SJCRH30 (cell line): ENCODE results near the gene PAPPA2. TPM values are rescaled to one million over a fixed set of nuclear protein-coding genes. Genes with fewer than 3 reads are reported as not detected.

ENCODE experiments used
- DNase-seq, 2 experiments: peaks; one replicate each; pipeline ENCODE4 v3.0.0-alpha.2; 2015 to 2020
- H3K27ac ChIP-seq: fragments of 250-450 bp; sonication (Bioruptor Pico); 2 replicates; pipeline ENCODE4 v1.5.1; 2020; ENCODE audit warnings: mild to moderate bottlenecking, moderate library complexity
- H3K27me3 ChIP-seq: fragments of 250-450 bp; sonication (Bioruptor Pico); 2 replicates; pipeline ENCODE4 v1.5.1; 2020; ENCODE audit warnings: mild to moderate bottlenecking, moderate library complexity
- H3K36me3 ChIP-seq: fragments of 250-450 bp; sonication (Bioruptor Pico); 2 replicates; pipeline ENCODE4 v1.5.1; 2020; ENCODE audit warnings: mild to moderate bottlenecking, moderate library complexity
- H3K4me1 ChIP-seq: fragments of 250-450 bp; sonication (Bioruptor Pico); 2 replicates; pipeline ENCODE4 v1.5.1; 2020; ENCODE audit warnings: mild to moderate bottlenecking, moderate library complexity
- H3K4me3 ChIP-seq: fragments of 250-450 bp; sonication (Bioruptor Pico); 2 replicates; pipeline ENCODE4 v1.5.1; 2020; ENCODE audit warnings: mild to moderate bottlenecking, moderate library complexity
- H3K9me3 ChIP-seq: fragments of 250-450 bp; sonication (Bioruptor Pico); replicated peaks from 2 replicates; pipeline ENCODE4 v1.5.1; 2020; ENCODE audit warnings: mild to moderate bottlenecking, moderate library complexity
- total RNA-seq: library from RNA; depleted of rRNA; stranded (reverse); fragments of >200 nt; shearing (Covaris generic); gene quantifications from 2 replicates; pipeline ENCODE4 v1.2.3, GENCODE V29; 2014

The PAPPA2 gene
- total RNA-seq, 1 experiment from 2014 or later, result 0.04 TPM

GRCh38 chr1:176789571-176790090 lies 326.7 kb downstream of the PAPPA2 start:
- H3K4me1 ChIP-seq, result no peaks in the 10 kb centered on the region
- no peak for DNase-seq
- H3K27me3 ChIP-seq, result no peaks in the 10 kb centered on the region
- no peak overlapping the region for H3K4me3 ChIP-seq
- H3K27ac ChIP-seq, result no peak overlapping the region
- no peaks in the 10 kb centered on the region for H3K9me3 ChIP-seq
- H3K36me3 ChIP-seq, result no peaks in the 10 kb centered on the region

GRCh38 chr1:176790786-176791185 lies 327.8 kb downstream of the PAPPA2 start:
- no peaks in the 10 kb centered on the region for H3K27me3 ChIP-seq
- no peak for DNase-seq
- no peak overlapping the region for H3K27ac ChIP-seq
- no peaks in the 10 kb centered on the region for H3K9me3 ChIP-seq
- H3K36me3 ChIP-seq, result no peaks in the 10 kb centered on the region
- H3K4me1 ChIP-seq, result no peaks in the 10 kb centered on the region
- H3K4me3 ChIP-seq, result no peak overlapping the region

GRCh38 chr1:176791906-176792305 lies 328.9 kb downstream of the PAPPA2 start:
- no peak for DNase-seq
- Histone ChIP-seq H3K4me1 (no peaks in the 10 kb centered on the region), H3K27me3 (no peaks in the 10 kb centered on the region), H3K4me3 (no peak overlapping the region), H3K27ac (no peak overlapping the region), H3K36me3 (no peaks in the 10 kb centered on the region), H3K9me3 (no peaks in the 10 kb centered on the region)

DNA sequence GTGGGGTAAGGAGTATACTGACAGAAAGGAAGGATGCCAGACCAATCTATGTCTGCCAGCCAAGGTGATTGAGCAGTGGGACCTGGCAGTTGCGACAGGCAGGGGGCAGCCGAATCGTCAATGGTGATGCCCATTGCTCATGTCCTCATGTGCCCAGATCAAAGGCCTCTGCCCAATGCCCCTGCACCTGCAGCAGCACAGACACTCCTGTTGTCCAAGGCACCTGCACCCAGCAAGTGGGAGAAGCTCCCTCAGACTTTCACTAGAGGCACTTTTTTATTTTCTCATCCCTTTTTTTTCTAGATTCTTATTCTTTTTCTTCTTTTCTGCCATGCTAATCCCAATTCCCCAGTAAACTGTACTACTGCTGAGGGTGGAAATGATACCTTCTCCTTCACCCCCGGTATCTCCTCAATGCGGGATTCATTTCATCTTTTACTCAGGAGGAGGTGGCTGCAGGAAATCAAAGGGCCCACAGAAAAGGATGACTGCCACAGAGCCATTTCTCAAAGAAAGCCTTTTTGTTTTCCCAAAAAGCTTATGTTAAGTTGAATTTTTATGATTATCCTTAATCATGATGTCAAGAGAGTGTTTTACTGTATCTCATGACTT lies 332.0 kb downstream of the PAPPA2 start:
- no peak for DNase-seq
- Histone ChIP-seq H3K4me3 (no peak overlapping the region), H3K27me3 (no peaks in the 10 kb centered on the region), H3K36me3 (no peaks in the 10 kb centered on the region), H3K9me3 (no peaks in the 10 kb centered on the region), H3K27ac (no peak overlapping the region), H3K4me1 (no peaks in the 10 kb centered on the region)

DNA sequence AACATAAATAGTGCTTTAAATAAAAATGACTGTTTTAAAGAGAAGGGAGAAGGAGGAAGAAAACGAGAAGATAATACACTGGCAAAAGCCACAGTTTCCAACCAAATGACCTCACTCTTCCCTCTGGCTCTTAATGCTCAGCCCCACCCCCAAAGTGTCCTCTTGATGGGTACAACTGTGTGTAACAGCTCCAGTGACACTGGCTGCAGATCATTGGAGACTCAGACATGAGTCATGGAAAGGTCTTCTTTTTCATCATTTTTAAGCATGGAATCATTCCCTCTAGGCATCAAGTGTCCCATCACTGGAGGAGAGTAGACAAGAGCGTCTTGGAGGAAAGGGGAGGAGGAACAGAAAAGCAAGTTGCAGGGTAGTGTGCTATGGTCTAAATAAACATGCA lies 333.0 kb downstream of the PAPPA2 start:
- no peaks in the 10 kb centered on the region for H3K36me3 ChIP-seq
- H3K27me3 ChIP-seq, result no peaks in the 10 kb centered on the region
- H3K27ac ChIP-seq, result no peak overlapping the region
- DNase-seq, result peak in 1 of 2 experiments; percentile 3
- no peak overlapping the region for H3K4me3 ChIP-seq
- no peaks in the 10 kb centered on the region for H3K4me1 ChIP-seq
- no peaks in the 10 kb centered on the region for H3K9me3 ChIP-seq

- H3K27me3 ChIP-seq, result no peaks in the 10 kb centered on the region
- DNase-seq, result no peak
- H3K36me3 ChIP-seq, result no peaks in the 10 kb centered on the region
- H3K27ac ChIP-seq, result no peak overlapping the region
- no peak overlapping the region for H3K4me3 ChIP-seq
- H3K9me3 ChIP-seq, result no peaks in the 10 kb centered on the region
- H3K4me1 ChIP-seq, result no peaks in the 10 kb centered on the region
Measured at GRCh38 chr1:176796583-176796982, 333.6 kb downstream of the PAPPA2 start.

DNA sequence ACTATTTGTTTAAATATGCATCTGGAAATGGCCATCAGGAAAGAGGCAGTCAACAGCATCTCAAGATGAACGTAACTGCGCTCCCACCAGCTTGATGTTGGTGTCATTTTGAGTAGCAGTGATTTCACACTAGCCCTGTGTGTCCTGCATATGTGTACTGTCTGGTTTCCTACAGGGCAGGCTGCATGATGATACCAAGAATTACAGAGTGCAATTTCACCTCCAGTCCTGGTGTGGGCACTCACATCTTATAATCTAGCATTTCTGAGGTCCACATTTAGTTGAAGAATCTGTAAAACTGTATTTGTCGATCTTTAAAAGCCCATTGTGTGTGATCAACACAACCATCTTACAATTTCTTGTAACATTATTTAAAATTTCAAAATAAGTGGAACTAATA lies 336.4 kb downstream of the PAPPA2 start:
- Histone ChIP-seq H3K4me3 (no peak overlapping the region), H3K9me3 (no peaks in the 10 kb centered on the region), H3K27ac (no peak overlapping the region), H3K27me3 (no peaks in the 10 kb centered on the region), H3K36me3 (no peaks in the 10 kb centered on the region), H3K4me1 (no peaks in the 10 kb centered on the region)
- no peak for DNase-seq

DNA sequence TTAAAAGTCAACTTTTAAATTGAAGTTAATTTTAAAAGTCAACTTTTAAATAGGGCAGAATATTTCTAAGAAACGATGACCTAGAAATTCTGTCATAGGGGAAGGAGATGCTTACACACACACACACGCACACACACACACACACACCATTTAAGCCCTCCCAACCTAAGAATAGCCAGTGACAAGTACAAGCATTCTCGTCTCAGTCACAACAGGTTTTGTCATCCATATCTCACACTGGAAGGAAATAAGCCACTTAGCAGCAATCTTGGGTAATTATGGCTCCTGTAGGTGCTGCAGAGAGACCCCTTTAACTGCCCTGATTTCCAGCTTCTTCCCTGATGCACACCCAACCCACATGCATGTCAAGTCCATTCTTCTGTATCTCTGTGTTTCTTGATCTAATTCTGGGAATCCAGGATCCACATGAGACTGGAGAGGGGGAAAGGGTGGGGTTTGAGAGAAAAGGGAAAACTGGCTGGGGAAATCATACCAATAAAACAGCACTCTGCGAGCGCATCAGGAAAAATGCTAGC lies 338.1 kb downstream of the PAPPA2 start:
- no peak for DNase-seq
- Histone ChIP-seq H3K4me3 (no peak overlapping the region), H3K36me3 (no peaks in the 10 kb centered on the region), H3K27ac (no peak overlapping the region), H3K27me3 (no peaks in the 10 kb centered on the region), H3K9me3 (no peaks in the 10 kb centered on the region), H3K4me1 (no peaks in the 10 kb centered on the region)

DNA sequence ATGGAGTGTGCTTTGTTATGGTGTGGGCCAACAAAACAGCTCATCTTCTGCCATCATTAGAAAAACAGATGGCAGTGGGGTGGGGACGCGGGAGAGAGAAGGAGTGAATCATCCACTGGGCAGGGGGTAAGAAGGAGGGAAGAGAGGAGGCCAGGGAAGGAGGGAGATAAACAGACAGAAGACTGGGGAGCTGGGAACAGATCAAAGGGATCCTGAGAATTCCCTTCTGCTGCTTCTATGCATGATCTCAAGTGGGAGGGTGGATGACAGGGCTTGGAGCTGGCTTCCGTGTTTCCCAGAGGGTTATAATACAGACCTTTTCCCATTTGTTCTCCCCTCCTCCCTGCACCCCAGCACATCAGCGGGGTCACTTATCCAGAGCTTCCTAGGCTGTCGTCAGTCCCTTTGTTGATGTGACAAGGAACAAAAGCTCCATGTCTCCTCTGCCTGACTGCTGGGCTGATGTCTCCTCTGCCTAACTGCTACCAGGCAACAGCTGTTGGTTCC lies 338.6 kb downstream of the PAPPA2 start:
- H3K4me3 ChIP-seq, result no peak overlapping the region
- H3K27ac ChIP-seq, result no peak overlapping the region
- no peak for DNase-seq
- H3K4me1 ChIP-seq, result no peaks in the 10 kb centered on the region
- H3K27me3 ChIP-seq, result no peaks in the 10 kb centered on the region
- H3K9me3 ChIP-seq, result no peaks in the 10 kb centered on the region
- H3K36me3 ChIP-seq, result no peaks in the 10 kb centered on the region

DNA sequence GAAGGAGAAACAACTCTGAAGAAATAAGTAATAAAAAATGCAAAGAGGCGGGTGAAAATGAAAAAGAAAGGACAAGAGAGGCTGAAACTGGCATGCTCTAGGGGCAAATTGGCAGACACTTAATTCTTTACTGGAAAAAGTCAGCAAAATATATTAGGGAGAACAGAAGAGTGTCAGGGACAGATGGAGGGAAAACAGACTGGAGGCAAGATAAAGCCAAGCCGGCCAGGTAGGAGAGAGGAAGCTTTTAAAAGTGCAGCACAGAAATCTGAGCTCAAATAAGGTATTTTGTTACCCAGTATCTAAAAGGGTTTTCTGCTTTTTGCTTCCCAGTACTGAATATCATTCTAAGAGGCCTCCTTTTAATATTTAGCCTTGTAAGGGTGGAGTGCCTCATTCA lies 339.3 kb downstream of the PAPPA2 start:
- DNase-seq, result no peak
- H3K4me1 ChIP-seq, result no peaks in the 10 kb centered on the region

DNA sequence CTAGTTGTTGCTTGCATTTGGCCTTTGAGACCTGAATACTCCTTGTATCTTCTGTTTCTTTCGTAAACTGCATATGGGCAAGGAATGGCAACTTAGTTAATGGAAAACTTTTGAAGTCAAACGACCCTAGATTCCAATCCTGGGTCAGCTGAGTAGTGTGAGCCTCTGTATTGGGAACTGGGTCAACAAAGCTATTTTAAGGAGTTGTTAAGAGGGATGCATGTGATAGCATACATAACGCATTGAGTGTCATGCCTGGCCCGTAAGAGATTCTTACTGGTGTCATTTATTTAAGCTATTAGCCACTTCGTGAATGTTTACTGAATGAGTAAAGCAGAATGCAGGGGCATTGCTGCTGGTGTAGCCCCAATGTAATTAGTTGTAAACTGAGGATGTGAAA lies 340.1 kb downstream of the PAPPA2 start:
- Histone ChIP-seq H3K36me3 (no peaks in the 10 kb centered on the region), H3K4me3 (no peak overlapping the region), H3K27me3 (no peaks in the 10 kb centered on the region), H3K27ac (no peak overlapping the region), H3K9me3 (no peaks in the 10 kb centered on the region), H3K4me1 (no peaks in the 10 kb centered on the region)
- DNase-seq, result no peak

More for the DNA sequence above, 339.3 kb downstream of the PAPPA2 start:
- no peak overlapping the region for H3K27ac ChIP-seq
- no peaks in the 10 kb centered on the region for H3K36me3 ChIP-seq
- no peak overlapping the region for H3K4me3 ChIP-seq
- H3K27me3 ChIP-seq, result no peaks in the 10 kb centered on the region
- H3K9me3 ChIP-seq, result no peaks in the 10 kb centered on the region

- no peaks in the 10 kb centered on the region for H3K4me1 ChIP-seq
Measured at GRCh38 chr1:176803596-176803995, 340.6 kb downstream of the PAPPA2 start.

DNA sequence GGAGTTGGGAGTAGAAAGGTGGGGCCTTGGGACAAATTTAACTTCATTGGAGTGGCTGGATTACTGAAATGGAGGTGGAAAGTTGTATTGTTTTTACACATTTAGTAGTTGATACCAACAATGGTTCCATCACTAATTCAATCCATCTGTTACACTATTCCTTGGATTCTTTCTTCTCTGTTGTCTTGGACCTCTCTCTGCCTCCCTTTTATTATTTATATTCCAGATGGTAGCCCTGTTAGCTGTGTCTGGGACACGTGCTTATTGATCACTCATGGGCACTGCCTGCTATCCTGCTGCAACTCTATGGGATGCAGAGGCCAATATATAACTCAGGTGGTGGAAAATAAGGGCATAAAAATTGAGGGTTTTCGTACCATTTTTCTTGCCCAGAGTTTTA lies 346.3 kb downstream of the PAPPA2 start:
- no peaks in the 10 kb centered on the region for H3K4me1 ChIP-seq
- no peaks in the 10 kb centered on the region for H3K9me3 ChIP-seq
- no peak overlapping the region for H3K27ac ChIP-seq
- no peak for DNase-seq
- H3K36me3 ChIP-seq, result no peaks in the 10 kb centered on the region
- H3K27me3 ChIP-seq, result no peaks in the 10 kb centered on the region
- no peak overlapping the region for H3K4me3 ChIP-seq

More at GRCh38 chr1:176803596-176803995, 340.6 kb downstream of the PAPPA2 start:
- DNase-seq, result no peak
- no peak overlapping the region for H3K4me3 ChIP-seq
- no peaks in the 10 kb centered on the region for H3K27me3 ChIP-seq
- no peak overlapping the region for H3K27ac ChIP-seq
- no peaks in the 10 kb centered on the region for H3K36me3 ChIP-seq
- H3K9me3 ChIP-seq, result no peaks in the 10 kb centered on the region

DNA sequence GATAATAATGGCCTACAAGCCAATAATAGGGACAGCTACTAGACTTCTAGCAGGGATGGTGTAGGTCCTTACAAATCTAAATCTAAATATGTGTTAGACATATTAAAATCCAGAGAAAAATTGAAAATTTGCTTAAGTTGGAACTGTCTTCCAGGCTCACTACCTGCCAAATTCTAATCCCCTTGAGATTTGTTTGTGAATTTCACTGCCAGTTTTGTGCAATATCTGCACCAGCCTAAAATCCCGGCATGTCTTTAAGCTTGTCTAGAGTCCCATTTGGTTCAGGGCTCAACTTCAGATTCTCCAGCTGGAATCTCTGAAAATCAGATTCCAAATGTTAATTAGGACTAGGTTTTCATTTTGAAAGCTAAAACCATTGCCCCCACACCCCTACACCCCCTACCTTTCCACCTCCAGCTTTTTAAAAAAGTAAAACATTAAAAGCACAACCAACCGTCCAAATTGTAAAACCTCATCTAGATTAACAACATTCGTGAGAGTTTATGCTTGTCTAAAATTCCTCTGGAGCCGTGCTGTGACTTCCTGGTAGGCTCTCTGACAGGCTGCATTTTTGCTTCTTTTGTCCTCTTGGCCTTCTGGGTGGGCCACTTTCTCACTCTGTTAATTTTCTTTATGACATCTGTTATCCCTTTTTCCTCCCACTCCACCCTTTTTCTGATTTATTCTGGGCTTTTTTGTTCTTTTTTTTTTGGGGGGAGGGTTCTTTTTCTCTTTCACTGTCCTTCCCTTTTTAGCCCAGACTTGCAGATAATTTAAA lies 348.7 kb downstream of the PAPPA2 start:
- no peaks in the 10 kb centered on the region for H3K27me3 ChIP-seq
- no peaks in the 10 kb centered on the region for H3K36me3 ChIP-seq
- no peak overlapping the region for H3K4me3 ChIP-seq
- H3K27ac ChIP-seq, result no peak overlapping the region
- no peaks in the 10 kb centered on the region for H3K9me3 ChIP-seq
- H3K4me1 ChIP-seq, result no peaks in the 10 kb centered on the region
- DNase-seq, result no peak

GRCh38 chr1:176815621-176816020 lies 352.6 kb downstream of the PAPPA2 start:
- no peak overlapping the region for H3K4me3 ChIP-seq
- DNase-seq, result no peak
- no peaks in the 10 kb centered on the region for H3K4me1 ChIP-seq
- H3K27ac ChIP-seq, result no peak overlapping the region
- no peaks in the 10 kb centered on the region for H3K27me3 ChIP-seq
- H3K36me3 ChIP-seq, result no peaks in the 10 kb centered on the region
- no peaks in the 10 kb centered on the region for H3K9me3 ChIP-seq
